Endothelial cell (in vitro differentiated cells): ENCODE data around the gene STING1. TPM values are rescaled to one million over a fixed set of nuclear protein-coding genes. Genes with fewer than 3 reads are reported as not detected.

Experiments
- DNase-seq: peaks from one replicate; pipeline ENCODE4 v3.0.0; 2021; ENCODE audit warnings: low spot score
- H3K27ac Mint-ChIP-seq: one replicate; pipeline ENCODE4 v1.8.0; 2021; ENCODE audit warnings: mixed read lengths, inconsistent platforms; ENCODE audit not compliant: unreplicated experiment
- H3K27me3 Mint-ChIP-seq: one replicate; pipeline ENCODE4 v1.8.0; 2021; ENCODE audit warnings: mild to moderate bottlenecking, moderate library complexity, mixed read lengths, inconsistent platforms; ENCODE audit not compliant: unreplicated experiment
- H3K36me3 Mint-ChIP-seq: one replicate; pipeline ENCODE4 v1.8.0; 2021; ENCODE audit warnings: mild to moderate bottlenecking, low read depth, mixed read lengths, inconsistent platforms; ENCODE audit not compliant: unreplicated experiment
- H3K4me1 Mint-ChIP-seq: one replicate; pipeline ENCODE4 v1.8.0; 2021; ENCODE audit warnings: mild to moderate bottlenecking, mixed read lengths, inconsistent platforms; ENCODE audit not compliant: unreplicated experiment
- H3K4me3 Mint-ChIP-seq: one replicate; pipeline ENCODE4 v1.8.0; 2021; ENCODE audit warnings: mild to moderate bottlenecking, mixed read lengths, inconsistent platforms; ENCODE audit not compliant: unreplicated experiment
- H3K9me3 Mint-ChIP-seq: one replicate; pipeline ENCODE4 v1.8.0; 2021; ENCODE audit warnings: mixed read lengths, inconsistent platforms; ENCODE audit not compliant: unreplicated experiment
- CTCF ChIP-seq: fragments of 200-600 bp; sonication (generic); IDR thresholded peaks from one replicate; pipeline ENCODE4 v1.5.0; 2021; ENCODE audit warnings: antibody characterized with exemption; ENCODE audit not compliant: unreplicated experiment
- total RNA-seq: library from RNA; stranded (reverse); fragmentation: NEBNext Ultra II Directional; extraction: Animal tissue kit (Norgen Biotek cat#: 25700); gene quantifications from one replicate; pipeline ENCODE4 v1.2.1, GENCODE V29; 2021; ENCODE audit not compliant: unreplicated experiment

STING1 gene
- total RNA-seq, 1 donor from 2014 or later: 69.1 TPM

- H3K4me1 Mint-ChIP-seq: no peaks in the 10 kb centered on the region
- H3K27ac Mint-ChIP-seq: no peak overlapping the region
- no peaks in the 10 kb centered on the region for H3K9me3 Mint-ChIP-seq
- no peak overlapping the region for H3K4me3 Mint-ChIP-seq
- peaks cover 2% of the 10 kb centered on the region for H3K27me3 Mint-ChIP-seq
- no peaks in the 10 kb centered on the region for H3K36me3 Mint-ChIP-seq
- TF ChIP-seq CTCF: no peak
- DNase-seq: no peak
Measured at GRCh38 chr5:139524940-139525585, 42.5 kb upstream of the STING1 start.

- H3K27me3 Mint-ChIP-seq: peaks cover 2% of the 10 kb centered on the region
- H3K4me1 Mint-ChIP-seq: no peaks in the 10 kb centered on the region
- no peak overlapping the region for H3K27ac Mint-ChIP-seq
- TF ChIP-seq CTCF: no peak
- H3K4me3 Mint-ChIP-seq: no peak overlapping the region
- H3K36me3 Mint-ChIP-seq: no peaks in the 10 kb centered on the region
- DNase-seq: no peak
- H3K9me3 Mint-ChIP-seq: no peaks in the 10 kb centered on the region
Measured at GRCh38 chr5:139524446-139524845, 41.9 kb upstream of the STING1 start.

GRCh38 chr5:139523635-139524445, 41.3 kb upstream of the STING1 start:
- Mint-ChIP-seq H3K27ac (no peak overlapping the region), H3K4me3 (no peak overlapping the region), H3K9me3 (no peaks in the 10 kb centered on the region), H3K36me3 (peaks cover 2% of the 10 kb centered on the region), H3K4me1 (peaks cover 3% of the 10 kb centered on the region), H3K27me3 (peaks cover 5% of the 10 kb centered on the region)
- DNase-seq: no peak
- TF ChIP-seq CTCF: no peak

- DNase-seq: peak; percentile 98
- peak; percentile 95 for TF ChIP-seq CTCF
- H3K4me3 Mint-ChIP-seq: peak overlapping the region; percentile 87
Measured at GRCh38 chr5:139517683-139518564, 35.4 kb upstream of the STING1 start.

More at GRCh38 chr5:139517683-139518564, 35.4 kb upstream of the STING1 start:
- Mint-ChIP-seq H3K4me1 (peaks cover 15% of the 10 kb centered on the region), H3K36me3 (peaks cover 9% of the 10 kb centered on the region), H3K9me3 (no peaks in the 10 kb centered on the region), H3K27ac (peak overlapping the region; percentile 86), H3K27me3 (peaks cover 14% of the 10 kb centered on the region)
